ENCODE measurements around the gene PP2D1. TPM values are rescaled to one million over a fixed set of nuclear protein-coding genes. Genes with fewer than 3 reads are reported as not detected.
A peak's percentile ranks its signal among the peaks of the same experiment; 100 is the strongest.
"Not testable (repeated sequence)": the region's sequence is repeated elsewhere in the genome, so short reads cannot be mapped to it uniquely, and the experiment has no call there.

Gene PP2D1
- total RNA-seq, 1 donor from 2014 or later = not detected

GRCh38 chr3:20001932-20002331 lies 10.1 kb downstream of the PP2D1 start:
- intact Hi-C loops (cut with DNase I) = no loop called here
- no peak for ATAC-seq
- DNase-seq (ENCODE audit: missing footprints) = no peak

- DNase-seq (ENCODE audit: missing footprints) = no peak
- no peak for ATAC-seq
- intact Hi-C loops (cut with DNase I) = no loop called here
These were observed 14.6 kb downstream of the PP2D1 start for GRCh38 chr3:19997502-19997901.

- DNase-seq (ENCODE audit: missing footprints) (no peak), ATAC-seq (no peak)
- intact Hi-C loops (cut with DNase I) = no loop called here
These were observed 17.3 kb downstream of the PP2D1 start for GRCh38 chr3:19994796-19995195.

- DNase-seq (ENCODE audit: missing footprints); intact Hi-C loops (cut with DNase I): not testable (repeated sequence)
- ATAC-seq = peak; percentile 13
These were observed 23.2 kb downstream of the PP2D1 start for GRCh38 chr3:19988904-19989303.

- intact Hi-C loops (cut with DNase I) = no loop called here
- ATAC-seq (no peak), DNase-seq (ENCODE audit: missing footprints) (no peak)
These were observed 40.0 kb downstream of the PP2D1 start for GRCh38 chr3:19972054-19972453.

GRCh38 chr3:19970327-19970726 lies 41.7 kb downstream of the PP2D1 start:
- DNase-seq (ENCODE audit: missing footprints) = no peak
- intact Hi-C loops (cut with DNase I) = no loop called here
- ATAC-seq = peak; percentile 82

- intact Hi-C loops (cut with DNase I) = no loop called here
- DNase-seq (ENCODE audit: missing footprints) (no peak), ATAC-seq (no peak)
These were observed 44.3 kb downstream of the PP2D1 start for GRCh38 chr3:19967812-19968211.

- no peak for DNase-seq (ENCODE audit: missing footprints)
- intact Hi-C loops (cut with DNase I) = no loop called here
- no peak for ATAC-seq
These were observed 44.9 kb downstream of the PP2D1 start for GRCh38 chr3:19967208-19967607.

- DNase-seq (ENCODE audit: missing footprints) = no peak
- intact Hi-C loops (cut with DNase I) = no loop called here
- ATAC-seq = peak; percentile 72
These were observed 50.1 kb downstream of the PP2D1 start for GRCh38 chr3:19961960-19962359.

GRCh38 chr3:19960696-19961095 lies 51.4 kb downstream of the PP2D1 start:
- ATAC-seq (no peak), DNase-seq (ENCODE audit: missing footprints) (no peak)
- intact Hi-C loops (cut with DNase I) = no loop called here

- no peak for ATAC-seq
- intact Hi-C loops (cut with DNase I) = no loop called here
- DNase-seq (ENCODE audit: missing footprints) = no peak
These were observed 52.6 kb downstream of the PP2D1 start for GRCh38 chr3:19959505-19959904.

GRCh38 chr3:19957354-19957753 lies 54.7 kb downstream of the PP2D1 start:
- DNase-seq (ENCODE audit: missing footprints); ATAC-seq; intact Hi-C loops (cut with DNase I): not testable (repeated sequence)

- intact Hi-C loops (cut with DNase I) = no loop called here
These were observed 57.4 kb downstream of the PP2D1 start for GRCh38 chr3:19954676-19955075.

GRCh38 chr3:19950316-19950715 lies 61.7 kb downstream of the PP2D1 start:
- intact Hi-C loops (cut with DNase I) = no loop called here
- DNase-seq (ENCODE audit: missing footprints) (no peak), ATAC-seq (no peak)

More at GRCh38 chr3:19954676-19955075, 57.4 kb downstream of the PP2D1 start:
- ATAC-seq = no peak
- DNase-seq (ENCODE audit: missing footprints) = no peak

GRCh38 chr3:19948226-19948591 lies 63.9 kb downstream of the PP2D1 start:
- intact Hi-C loops (cut with DNase I) = no loop called here
- ATAC-seq (no peak), DNase-seq (ENCODE audit: missing footprints) (no peak)

- no peak for DNase-seq (ENCODE audit: missing footprints)
- intact Hi-C loops (cut with DNase I) = loop anchor here (2.0 kb wide), 2 partner anchors 59 to 93 kb away; partner anchors contain the start of gene KAT2B
- ATAC-seq = peak; percentile 14
These were observed 64.4 kb downstream of the PP2D1 start for GRCh38 chr3:19947549-19948225.

- peak; percentile 98 for ATAC-seq
- intact Hi-C loops (cut with DNase I) = loop anchor here (2.0 kb wide), 2 partner anchors 58 to 94 kb away; partner anchors contain the start of gene KAT2B
- DNase-seq (ENCODE audit: missing footprints) = peak; percentile 99
These were observed 65.1 kb downstream of the PP2D1 start, which contains the start of gene RAB5A for GRCh38 chr3:19946832-19947548. TSS of gene RAB5A (plus strand) at chr3:19947097. CDS start at chr3:19950899, 3,802 bp downstream.

- no peak for DNase-seq (ENCODE audit: missing footprints)
- peak; percentile 3 for ATAC-seq
- intact Hi-C loops (cut with DNase I) = loop anchor here (2.0 kb wide), 3 partner anchors 57 to 241 kb away; partner anchors contain the start of genes KAT2B and SGO1
These were observed 65.9 kb downstream of the PP2D1 start for GRCh38 chr3:19945969-19946831.

- ATAC-seq (no peak), DNase-seq (ENCODE audit: missing footprints) (no peak)
- intact Hi-C loops (cut with DNase I) = loop anchor here (2.0 kb wide), 1 partner anchor 241 kb away; the partner anchor contains the start of gene SGO1
These were observed 66.5 kb downstream of the PP2D1 start for GRCh38 chr3:19945534-19945933.
